NCI-H2196 treated with DMSO at 0.1 percent for 48 hours (cell line): ENCODE data around the gene DNMT3L.
"Not testable (repeated sequence)": the region's sequence is repeated elsewhere in the genome, so short reads cannot be mapped to it uniquely, and the experiment has no call there.

Experiments used
- DNase-seq: peaks from one replicate; lab custom pipeline; 2025; ENCODE audit not compliant: unreplicated experiment; lab: John Stamatoyannopoulos, UW

DNMT3L gene

GRCh38 chr21:44261675-44262295 lies at the start of gene DNMT3L:
Gene DNMT3L, minus strand, starts transcription at chr21:44261897. Its CDS starts 638 bp downstream, at chr21:44261259.
- no peak for DNase-seq

GRCh38 chr21:44310628-44311507 lies 49.2 kb upstream of the DNMT3L start:
- DNase-seq: no peak

- DNase-seq: no peak
Measured at GRCh38 chr21:44306936-44307704, 45.4 kb upstream of the DNMT3L start.

DNA sequence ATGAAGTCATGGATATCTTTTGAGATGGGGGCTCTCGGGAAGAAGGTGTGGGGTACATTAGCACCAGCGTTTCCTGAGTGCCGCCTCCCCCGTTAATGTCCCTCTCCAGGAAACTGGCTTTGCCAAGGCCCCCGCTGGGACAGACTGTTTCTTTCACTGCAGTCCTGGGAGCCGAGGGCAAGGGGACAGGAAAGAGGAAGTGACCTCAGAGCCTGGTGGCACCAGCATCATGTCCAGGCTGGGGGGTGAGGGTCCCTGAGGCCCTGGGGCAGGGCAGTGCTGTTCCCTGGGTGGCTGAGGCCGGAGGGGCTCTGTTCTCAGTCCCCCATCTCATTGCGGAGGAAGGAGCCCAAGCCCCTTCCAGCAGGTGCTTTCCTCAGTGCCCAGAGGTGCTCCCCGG lies 44.0 kb upstream of the DNMT3L start:
- DNase-seq: no peak

GRCh38 chr21:44304877-44305293 lies 43.2 kb upstream of the DNMT3L start:
- DNase-seq: no peak

DNA sequence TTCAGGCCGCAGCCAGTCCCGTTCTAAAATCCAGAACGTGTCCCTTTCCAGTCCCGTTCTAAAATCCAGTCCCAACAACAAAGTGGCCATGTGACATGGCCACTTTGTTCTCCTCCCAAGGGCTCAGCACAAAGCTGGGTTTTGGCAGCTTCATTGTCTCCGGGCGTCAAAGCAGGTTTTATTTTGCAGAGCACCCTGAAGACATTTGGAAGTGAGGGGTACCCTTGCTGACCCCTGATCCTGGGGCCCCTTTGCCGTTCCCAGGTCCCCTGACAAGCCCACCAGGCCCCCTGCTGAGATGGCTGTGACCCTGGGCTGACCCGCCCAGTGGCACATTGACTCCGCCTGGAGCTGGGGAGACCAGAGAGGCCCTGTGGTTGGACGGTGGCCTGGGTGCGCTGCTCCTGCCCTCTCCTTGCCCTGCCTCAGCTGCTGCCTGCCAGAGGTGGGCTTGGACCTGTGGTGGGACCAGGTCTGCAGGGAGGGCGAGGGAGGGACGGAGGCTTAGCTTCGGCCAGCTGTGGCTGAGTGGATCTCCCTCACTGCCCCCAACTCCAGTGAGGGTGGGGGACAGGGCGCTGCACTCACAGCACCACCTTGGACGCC lies 42.4 kb upstream of the DNMT3L start:
- no peak for DNase-seq

DNA sequence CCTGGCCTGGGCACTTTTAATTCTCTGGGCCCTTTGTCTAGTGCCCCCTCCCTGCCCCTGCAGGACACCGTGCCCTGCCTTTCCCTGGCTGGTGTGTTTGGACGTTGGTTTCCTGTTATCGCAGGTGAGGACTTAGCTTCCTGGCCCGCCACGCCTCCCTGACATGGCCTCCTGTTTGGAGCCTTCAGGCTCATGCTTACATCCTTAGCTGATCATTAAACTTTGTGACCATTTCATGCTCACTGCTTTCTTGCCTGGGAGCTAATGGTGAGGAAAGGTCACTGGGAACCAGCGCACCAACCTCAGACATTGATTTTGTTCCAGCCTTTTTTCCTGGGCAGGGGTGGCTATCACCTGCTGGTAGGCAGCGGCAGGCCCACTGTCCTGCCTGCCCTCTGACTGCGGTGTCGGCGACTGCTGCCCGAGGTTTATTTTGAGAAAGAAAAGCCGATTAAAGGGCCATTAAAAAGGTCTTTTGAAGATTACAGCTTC lies 41.8 kb upstream of the DNMT3L start:
- no peak for DNase-seq

GRCh38 chr21:44302573-44303401 lies 41.1 kb upstream of the DNMT3L start:
- DNase-seq: not testable (repeated sequence)

DNA sequence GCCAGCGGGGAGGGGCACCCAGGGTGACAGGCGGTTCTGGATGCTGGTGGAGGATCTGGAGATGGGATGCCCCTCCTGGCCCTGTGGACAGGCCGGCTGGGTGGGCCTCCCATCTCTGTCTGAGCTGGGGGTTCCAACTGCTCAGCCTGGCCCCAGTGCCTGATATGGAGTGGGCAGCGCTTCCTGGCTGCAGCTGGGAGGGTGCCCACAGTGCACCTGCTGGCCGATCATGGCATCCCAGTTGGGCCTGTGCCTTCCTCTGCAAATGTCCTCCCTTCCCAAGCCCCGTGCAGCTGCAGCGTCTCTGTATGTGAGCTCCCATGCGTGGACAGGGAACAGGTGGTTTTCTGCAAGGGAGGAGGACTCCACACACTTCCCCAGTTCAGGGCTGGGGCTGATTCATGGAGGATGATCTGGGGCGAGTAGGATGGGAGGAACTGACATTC lies 40.3 kb upstream of the DNMT3L start:
- DNase-seq: peak; percentile 21

GRCh38 chr21:44301141-44301540 lies 39.4 kb upstream of the DNMT3L start:
- DNase-seq: no peak

DNA sequence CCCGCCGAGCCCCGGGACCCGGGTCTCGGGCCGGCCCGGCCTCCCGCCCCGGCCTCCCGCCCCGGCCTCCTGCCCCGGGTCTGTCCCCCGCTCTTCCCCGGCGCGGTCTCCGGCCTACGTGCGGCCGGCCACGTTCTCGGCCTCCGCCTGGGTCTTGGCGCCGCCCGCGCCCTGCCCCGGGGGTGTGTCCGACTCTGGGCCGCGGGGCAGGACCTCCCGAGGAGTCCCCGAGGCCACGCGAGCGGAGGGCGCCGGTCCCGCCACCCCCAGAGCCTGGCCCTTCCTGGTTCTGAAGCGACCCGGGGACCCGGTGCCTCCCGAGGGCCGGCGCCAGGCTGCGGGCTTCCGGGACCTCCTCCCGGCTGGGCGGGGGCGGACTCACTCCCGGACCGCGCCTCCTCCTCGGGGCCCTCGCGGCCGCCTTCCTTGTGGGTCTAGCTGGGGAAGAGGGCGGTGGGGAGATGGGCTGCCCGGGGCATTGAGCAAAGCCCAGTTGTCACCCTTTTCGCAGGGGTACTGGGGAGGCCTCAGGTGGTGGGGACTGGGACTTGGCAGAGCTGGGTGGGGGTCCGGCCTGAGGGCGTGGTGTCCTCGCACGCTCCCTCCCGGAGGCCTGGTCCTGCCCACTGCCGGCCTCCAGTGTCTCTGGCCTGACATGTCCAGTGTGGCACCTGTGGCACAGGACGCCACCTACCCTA lies 38.7 kb upstream of the DNMT3L start:
- peak; percentile 26 for DNase-seq

GRCh38 chr21:44299458-44300261 lies 38.0 kb upstream of the DNMT3L start, which contains the start of gene PFKL:
Gene PFKL, plus strand, starts transcription at chr21:44300053. Its CDS starts 53 bp downstream, at chr21:44300106.
- DNase-seq: no peak

DNA sequence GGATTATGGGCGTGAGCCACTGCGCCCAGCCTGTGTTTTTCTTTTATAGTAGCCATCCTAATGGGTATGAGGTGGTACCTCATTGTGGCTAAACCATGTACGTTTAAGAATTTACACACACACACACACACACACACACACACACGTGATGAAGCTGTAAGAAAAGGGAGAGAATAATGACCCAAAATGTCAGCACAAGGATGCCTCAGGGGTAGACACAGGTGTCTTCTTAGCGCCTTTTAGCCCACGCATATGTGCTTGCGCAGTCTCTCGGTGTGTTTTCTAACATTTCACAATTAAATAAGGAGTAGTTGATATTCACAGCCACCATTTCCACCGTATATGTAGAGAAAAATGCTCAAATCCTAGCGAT lies 37.4 kb upstream of the DNMT3L start:
- no peak for DNase-seq

DNA sequence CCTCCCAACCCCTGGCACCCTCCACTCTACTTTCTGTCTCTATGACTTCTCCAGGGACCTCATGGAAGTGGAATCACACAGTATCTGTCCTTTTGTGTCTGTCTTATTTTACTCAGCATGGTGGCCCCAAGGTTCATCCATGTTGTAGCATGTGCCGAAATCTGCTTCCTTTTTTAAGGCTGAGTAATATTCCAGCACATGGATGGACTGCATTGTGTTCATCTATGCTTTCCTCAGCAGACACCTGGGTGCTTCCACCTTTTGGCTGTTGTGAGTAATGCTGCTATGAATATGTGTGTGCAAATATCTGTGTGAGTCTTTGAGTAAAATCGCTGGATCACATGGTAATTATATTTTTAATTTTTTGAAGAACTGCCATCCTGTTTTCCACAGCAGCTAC lies 36.6 kb upstream of the DNMT3L start:
- no peak for DNase-seq

- DNase-seq: peak; percentile 72
Measured at GRCh38 chr21:44297525-44298290, 36.0 kb upstream of the DNMT3L start.

DNA sequence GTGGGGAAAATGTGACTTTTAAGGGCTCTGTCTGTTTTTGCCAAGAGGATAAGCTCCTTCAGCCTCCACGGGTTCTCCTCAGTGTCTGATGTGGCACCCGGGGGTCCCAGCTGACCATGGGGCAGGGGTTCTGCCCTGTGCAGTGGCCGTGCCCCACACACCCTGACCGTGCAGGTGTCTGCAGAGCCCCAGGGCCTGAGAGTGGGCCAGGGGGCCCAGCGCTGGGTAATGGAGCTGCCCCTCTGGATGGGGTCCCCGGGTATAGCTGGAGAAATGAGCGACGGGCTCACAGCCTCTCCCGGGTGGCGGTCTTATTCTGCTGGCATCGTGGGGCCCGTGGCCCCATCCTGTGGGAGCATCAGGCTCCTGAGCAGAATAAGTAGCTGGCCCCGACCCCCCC lies 35.2 kb upstream of the DNMT3L start:
- no peak for DNase-seq

GRCh38 chr21:44296103-44296519 lies 34.4 kb upstream of the DNMT3L start:
- DNase-seq: no peak

DNA sequence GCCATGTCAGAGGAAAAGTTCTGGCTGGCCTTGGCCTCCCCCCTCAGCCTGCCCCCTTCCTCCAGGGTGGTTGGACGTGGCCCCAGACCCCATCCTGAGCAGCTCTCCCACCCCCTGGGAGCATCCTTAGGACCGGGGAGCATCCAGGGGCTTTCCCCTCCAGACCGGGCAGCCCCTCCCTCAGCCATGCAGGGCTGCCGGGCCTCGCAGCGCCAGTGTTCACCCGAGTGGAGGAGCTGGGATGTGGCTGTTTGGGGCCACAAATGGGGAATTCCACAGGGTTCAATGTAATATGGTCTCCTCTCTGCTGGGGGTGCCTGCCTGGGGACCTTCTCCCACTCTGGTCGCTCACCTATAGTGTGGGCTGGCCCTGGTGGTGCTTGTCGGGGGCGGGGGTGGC lies 33.9 kb upstream of the DNMT3L start:
- DNase-seq: no peak
